Activated naive CD8-positive, alpha-beta T cell (primary cell): Measurements from ENCODE around the gene ERO1B.
A peak's percentile ranks its signal among the peaks of the same experiment; 100 is the strongest.

Experiments
- H3K27ac Mint-ChIP-seq: one replicate; pipeline ENCODE4 v1.8.0; 2021; ENCODE audit warnings: mixed read lengths
- H3K27me3 Mint-ChIP-seq: one replicate; pipeline ENCODE4 v1.8.0; 2021; ENCODE audit warnings: mixed read lengths
- H3K36me3 Mint-ChIP-seq: one replicate; pipeline ENCODE4 v1.8.0; 2021; ENCODE audit warnings: mixed read lengths
- H3K4me1 Mint-ChIP-seq: one replicate; pipeline ENCODE4 v1.8.0; 2021; ENCODE audit warnings: low read depth, mixed read lengths
- H3K4me3 Mint-ChIP-seq: one replicate; pipeline ENCODE4 v1.8.0; 2021; ENCODE audit warnings: mild to moderate bottlenecking, mixed read lengths
- H3K9me3 Mint-ChIP-seq: one replicate; pipeline ENCODE4 v1.8.0; 2021; ENCODE audit warnings: low read depth, mixed read lengths

Gene ERO1B

DNA sequence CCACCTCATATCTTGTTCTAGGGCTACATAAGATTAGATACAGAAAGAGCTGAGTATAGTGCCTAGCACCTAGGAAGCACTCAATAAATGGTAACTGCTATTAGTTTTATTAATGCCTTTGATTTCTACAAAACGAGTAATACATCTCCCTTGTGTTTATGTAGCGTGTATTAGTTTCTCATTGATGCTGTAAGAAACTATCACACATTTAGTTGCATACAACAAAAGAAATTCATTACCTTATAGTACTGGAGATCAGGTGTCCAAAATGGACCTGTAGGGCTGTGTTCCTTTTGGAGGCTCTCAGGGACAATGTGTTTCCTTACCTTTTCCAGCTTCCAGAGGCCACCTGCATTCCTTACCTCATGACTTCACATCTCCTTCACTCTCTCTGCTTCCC is 961 bp upstream of the ERO1B start:
- peak overlapping the region; percentile 92 for H3K4me3 Mint-ChIP-seq
- H3K9me3 Mint-ChIP-seq: no peaks in the 10 kb centered on the region
- peak overlapping the region; percentile 94 for H3K27ac Mint-ChIP-seq
- no peaks in the 10 kb centered on the region for H3K27me3 Mint-ChIP-seq
- no peaks in the 10 kb centered on the region for H3K36me3 Mint-ChIP-seq
- peaks cover 43% of the 10 kb centered on the region for H3K4me1 Mint-ChIP-seq

DNA sequence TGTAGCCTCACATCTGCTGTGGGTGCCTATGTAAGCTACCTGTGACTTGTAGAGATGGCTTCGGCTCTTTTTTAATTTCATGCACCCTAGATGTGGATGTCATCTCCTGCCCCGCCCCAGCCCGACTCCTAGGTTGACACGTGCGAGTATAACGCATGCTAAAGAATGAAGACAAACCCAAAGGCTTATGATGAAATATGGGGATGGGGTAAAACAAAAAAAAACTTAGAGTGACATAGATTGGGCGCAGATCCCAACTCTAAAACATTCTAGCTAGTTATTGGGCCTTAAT is 613 bp upstream of the ERO1B start:
- H3K4me1 Mint-ChIP-seq: peaks cover 47% of the 10 kb centered on the region

DNA sequence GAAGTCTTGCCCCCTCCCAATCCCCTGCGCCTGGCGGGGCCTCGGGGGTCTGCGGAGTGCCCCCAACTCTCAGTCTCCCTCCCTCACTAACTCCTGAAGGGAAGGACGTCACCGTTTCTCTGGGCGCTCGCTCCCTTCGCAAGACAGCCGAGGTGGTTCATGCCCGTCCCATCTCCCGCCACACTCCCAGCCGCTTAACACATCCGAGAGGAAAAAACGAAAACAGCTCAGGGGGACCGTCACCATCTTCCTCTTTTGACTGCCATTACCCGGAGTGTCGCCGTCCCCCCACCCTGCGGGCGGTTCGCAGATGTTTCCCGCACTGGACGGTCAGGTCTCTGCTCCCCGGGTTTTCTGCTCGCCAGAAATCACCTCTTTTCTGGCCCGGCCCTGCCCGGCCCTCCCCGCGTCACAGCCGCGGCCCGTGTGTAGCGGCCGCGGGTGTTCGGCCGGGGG is 532 bp downstream of the ERO1B start:
- peaks cover 7% of the 10 kb centered on the region for H3K36me3 Mint-ChIP-seq
- no peaks in the 10 kb centered on the region for H3K27me3 Mint-ChIP-seq
- H3K4me1 Mint-ChIP-seq: peaks cover 54% of the 10 kb centered on the region
- H3K4me3 Mint-ChIP-seq: peak overlapping the region; percentile 92
- H3K27ac Mint-ChIP-seq: peak overlapping the region; percentile 70
- peaks cover 3% of the 10 kb centered on the region for H3K9me3 Mint-ChIP-seq

More for the DNA sequence above, 613 bp upstream of the ERO1B start:
- Mint-ChIP-seq H3K4me3 (peak overlapping the region; percentile 92), H3K27me3 (no peaks in the 10 kb centered on the region), H3K27ac (peak overlapping the region; percentile 94), H3K9me3 (no peaks in the 10 kb centered on the region), H3K36me3 (peaks cover 2% of the 10 kb centered on the region)

DNA sequence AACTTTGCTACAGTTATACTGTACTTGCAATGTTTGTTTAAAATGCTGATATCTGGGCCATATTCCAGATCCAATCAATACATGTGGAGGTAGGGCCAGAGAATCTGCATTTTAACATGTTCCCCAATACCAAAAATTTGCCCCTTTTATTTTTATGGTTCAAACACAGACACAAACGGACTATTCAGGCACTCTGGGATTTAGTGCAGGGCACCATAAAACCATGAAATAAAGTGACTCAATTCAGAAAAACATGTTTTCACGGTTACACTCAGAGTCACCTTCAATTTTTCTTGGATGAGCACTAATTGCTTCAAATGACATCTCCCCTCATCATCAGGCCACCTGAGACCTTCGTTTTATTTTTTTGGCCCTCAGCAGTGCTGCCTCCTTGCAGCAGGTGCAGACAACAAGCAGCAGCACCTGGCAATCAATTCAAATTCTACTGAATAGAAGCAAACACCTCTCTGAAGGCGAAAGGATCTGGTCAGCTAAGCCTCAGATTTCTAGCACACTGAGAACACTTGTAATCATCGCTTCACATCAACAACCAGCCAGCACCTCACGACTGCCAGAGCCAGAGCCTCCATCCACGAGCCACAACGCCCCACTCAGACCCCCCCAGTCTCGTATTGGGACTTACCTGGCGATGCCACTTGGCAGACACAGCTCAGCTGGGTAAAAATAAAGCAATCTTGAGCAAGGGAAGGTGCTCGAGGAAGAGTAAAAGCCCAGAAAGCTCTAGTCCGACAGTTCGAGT is 1.1 kb downstream of the ERO1B start:
- peaks cover 13% of the 10 kb centered on the region for H3K36me3 Mint-ChIP-seq
- peak overlapping the region; percentile 70 for H3K27ac Mint-ChIP-seq
- no peaks in the 10 kb centered on the region for H3K27me3 Mint-ChIP-seq
- H3K4me1 Mint-ChIP-seq: peaks cover 60% of the 10 kb centered on the region
- peak overlapping the region; percentile 92 for H3K4me3 Mint-ChIP-seq
- H3K9me3 Mint-ChIP-seq: peaks cover 7% of the 10 kb centered on the region

DNA sequence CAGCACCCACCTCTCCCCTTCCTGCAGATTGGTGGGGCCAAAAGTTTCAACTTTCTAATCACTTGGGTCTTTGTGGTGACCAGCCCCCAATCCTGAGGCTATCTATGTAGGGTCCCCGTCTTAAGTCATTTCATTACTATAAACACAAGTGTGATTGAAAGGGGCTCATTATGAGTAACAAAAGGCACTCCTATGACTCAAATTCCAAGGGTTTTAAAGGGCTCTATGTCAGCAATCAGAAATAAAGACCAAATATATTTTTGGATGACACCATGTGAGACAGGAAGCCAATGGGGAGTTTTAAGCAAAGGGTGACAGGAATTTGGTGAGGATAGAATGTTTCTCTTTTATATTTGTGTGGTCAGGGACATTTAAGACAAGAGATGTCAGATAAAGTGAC is 6.2 kb downstream of the ERO1B start:
- Mint-ChIP-seq H3K9me3 (peaks cover 7% of the 10 kb centered on the region), H3K27ac (no peak overlapping the region), H3K36me3 (peaks cover 16% of the 10 kb centered on the region), H3K27me3 (no peaks in the 10 kb centered on the region), H3K4me1 (peaks cover 46% of the 10 kb centered on the region), H3K4me3 (no peak overlapping the region)

DNA sequence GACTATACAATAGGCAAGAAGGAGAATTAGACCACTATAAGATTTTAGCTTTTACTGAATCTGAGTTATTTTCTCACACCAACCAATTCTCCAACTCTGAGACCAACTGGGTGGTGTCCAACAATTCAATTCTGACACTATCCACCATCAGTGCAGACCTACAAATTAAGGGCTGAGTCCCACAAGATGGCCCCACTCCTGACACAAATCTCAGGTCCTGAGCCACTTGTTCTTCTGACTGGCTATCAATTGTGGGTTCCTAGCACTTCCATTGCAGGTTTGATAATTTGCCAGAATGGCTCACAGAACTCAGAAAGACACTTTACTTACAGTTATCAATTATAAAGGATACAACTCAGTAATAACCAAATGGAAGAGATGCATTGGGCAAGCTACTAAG is 6.7 kb downstream of the ERO1B start:
- Mint-ChIP-seq H3K27me3 (no peaks in the 10 kb centered on the region), H3K4me1 (peaks cover 45% of the 10 kb centered on the region), H3K9me3 (peaks cover 7% of the 10 kb centered on the region), H3K4me3 (no peak overlapping the region), H3K27ac (no peak overlapping the region), H3K36me3 (peaks cover 16% of the 10 kb centered on the region)

DNA sequence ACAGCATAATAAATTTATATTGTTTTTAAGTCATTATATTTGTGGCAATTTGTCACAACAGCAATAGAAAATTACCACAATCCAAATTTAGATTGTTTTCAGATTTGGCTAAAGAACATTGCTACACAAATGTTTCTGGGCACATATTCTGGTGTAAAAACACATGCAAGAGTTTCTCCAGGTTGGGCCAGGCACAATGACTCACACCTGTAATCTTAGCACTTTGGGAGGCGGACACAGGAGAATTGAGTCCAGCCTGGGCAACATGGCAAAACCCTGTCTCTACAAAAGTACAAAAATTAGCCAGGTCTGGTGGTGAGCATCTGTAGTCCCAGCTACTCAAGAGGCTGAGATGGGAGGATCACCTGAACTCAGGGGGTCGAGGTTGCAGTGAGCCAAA is 8.4 kb downstream of the ERO1B start:
- H3K36me3 Mint-ChIP-seq: peaks cover 17% of the 10 kb centered on the region
- peaks cover 7% of the 10 kb centered on the region for H3K9me3 Mint-ChIP-seq
- no peaks in the 10 kb centered on the region for H3K27me3 Mint-ChIP-seq
- H3K4me3 Mint-ChIP-seq: no peak overlapping the region
- peaks cover 40% of the 10 kb centered on the region for H3K4me1 Mint-ChIP-seq
- H3K27ac Mint-ChIP-seq: no peak overlapping the region

DNA sequence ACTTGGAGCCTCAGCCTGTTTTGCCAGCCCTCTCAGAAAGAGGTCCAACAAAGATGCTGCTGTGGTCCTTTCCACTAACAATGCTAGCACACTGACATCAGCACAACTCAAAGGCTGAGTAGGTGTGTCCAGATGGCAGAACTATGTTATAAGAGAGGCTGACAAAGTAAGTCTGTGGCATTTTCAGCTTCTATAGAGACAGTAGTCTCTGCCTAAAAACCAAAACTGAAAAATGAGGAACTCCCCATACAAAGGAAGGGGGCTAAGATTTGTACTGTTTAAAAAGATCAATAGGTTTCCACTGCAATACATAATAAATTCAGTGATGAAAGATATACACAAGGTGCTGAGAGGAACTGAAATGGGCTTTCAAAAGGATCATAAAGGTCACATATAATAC is 12.3 kb downstream of the ERO1B start:
- no peaks in the 10 kb centered on the region for H3K27me3 Mint-ChIP-seq
- no peak overlapping the region for H3K4me3 Mint-ChIP-seq
- no peaks in the 10 kb centered on the region for H3K9me3 Mint-ChIP-seq
- peaks cover 19% of the 10 kb centered on the region for H3K36me3 Mint-ChIP-seq
- no peak overlapping the region for H3K27ac Mint-ChIP-seq
- peaks cover 20% of the 10 kb centered on the region for H3K4me1 Mint-ChIP-seq

DNA sequence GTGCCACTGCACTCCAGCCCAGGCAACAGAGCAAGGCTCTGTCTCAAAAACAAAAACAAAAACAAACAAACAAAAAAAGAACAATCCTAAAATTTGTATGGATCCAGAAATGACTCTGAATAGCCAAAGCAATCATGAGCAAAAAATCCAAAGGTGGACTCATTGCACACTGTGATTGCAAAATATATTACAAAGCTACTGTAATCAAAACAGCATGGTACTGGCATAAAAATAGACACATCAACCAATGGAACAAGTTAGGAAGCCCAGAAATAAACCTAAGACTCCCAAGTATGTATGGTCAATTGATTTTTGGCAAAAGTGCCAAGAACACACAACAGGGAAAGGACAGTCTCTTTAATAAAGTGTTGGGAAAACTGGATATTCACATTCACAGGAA is 19.9 kb downstream of the ERO1B start:
- H3K9me3 Mint-ChIP-seq: peaks cover 35% of the 10 kb centered on the region
- H3K4me3 Mint-ChIP-seq: no peak overlapping the region
- H3K27me3 Mint-ChIP-seq: no peaks in the 10 kb centered on the region
- H3K27ac Mint-ChIP-seq: no peak overlapping the region
- peaks cover 32% of the 10 kb centered on the region for H3K4me1 Mint-ChIP-seq
- H3K36me3 Mint-ChIP-seq: peaks cover 44% of the 10 kb centered on the region

DNA sequence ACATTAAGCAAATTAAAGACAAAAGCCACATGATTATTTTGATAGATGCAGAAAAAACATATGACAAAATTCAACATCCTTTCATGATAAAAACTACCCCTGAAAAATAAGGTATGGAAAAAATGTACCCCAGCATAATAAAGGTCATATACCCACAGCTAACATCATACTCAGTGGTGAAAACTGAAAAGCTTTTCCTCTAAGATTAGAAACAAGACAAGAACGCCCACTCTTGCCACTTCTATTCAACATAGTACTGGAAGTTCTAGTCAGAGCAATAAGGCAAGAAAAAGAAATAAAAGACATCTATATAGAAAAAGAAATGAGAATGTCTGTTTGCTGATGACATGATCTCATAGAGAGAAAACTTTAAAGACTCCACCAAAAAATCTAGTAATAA is 20.7 kb downstream of the ERO1B start:
- peak overlapping the region; percentile 18 for H3K27ac Mint-ChIP-seq
- peak overlapping the region; percentile 35 for H3K4me3 Mint-ChIP-seq
- H3K36me3 Mint-ChIP-seq: peaks cover 44% of the 10 kb centered on the region
- H3K9me3 Mint-ChIP-seq: peaks cover 35% of the 10 kb centered on the region
- H3K27me3 Mint-ChIP-seq: no peaks in the 10 kb centered on the region
- H3K4me1 Mint-ChIP-seq: peaks cover 32% of the 10 kb centered on the region

DNA sequence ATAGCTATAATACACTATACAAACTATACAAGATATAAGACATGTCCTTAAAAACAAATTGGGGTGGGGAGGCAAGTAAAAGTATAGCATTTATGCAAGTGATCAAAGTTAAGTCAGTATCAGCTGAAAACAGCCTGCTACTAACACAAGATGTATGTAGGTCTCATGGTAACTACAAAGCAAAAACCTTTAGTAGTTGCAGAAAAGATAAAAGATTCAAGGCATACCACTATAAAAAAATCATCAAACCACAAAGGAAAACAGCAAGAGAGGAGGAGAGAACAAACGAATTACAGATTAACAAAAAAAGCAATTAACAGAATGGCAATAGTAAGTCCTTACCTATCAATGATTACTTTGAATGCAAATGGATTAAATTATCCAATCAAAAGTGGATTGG is 22.7 kb downstream of the ERO1B start:
- peak overlapping the region; percentile 42 for H3K27ac Mint-ChIP-seq
- H3K27me3 Mint-ChIP-seq: no peaks in the 10 kb centered on the region
- peaks cover 45% of the 10 kb centered on the region for H3K36me3 Mint-ChIP-seq
- H3K4me1 Mint-ChIP-seq: peaks cover 34% of the 10 kb centered on the region
- peaks cover 35% of the 10 kb centered on the region for H3K9me3 Mint-ChIP-seq
- no peak overlapping the region for H3K4me3 Mint-ChIP-seq

DNA sequence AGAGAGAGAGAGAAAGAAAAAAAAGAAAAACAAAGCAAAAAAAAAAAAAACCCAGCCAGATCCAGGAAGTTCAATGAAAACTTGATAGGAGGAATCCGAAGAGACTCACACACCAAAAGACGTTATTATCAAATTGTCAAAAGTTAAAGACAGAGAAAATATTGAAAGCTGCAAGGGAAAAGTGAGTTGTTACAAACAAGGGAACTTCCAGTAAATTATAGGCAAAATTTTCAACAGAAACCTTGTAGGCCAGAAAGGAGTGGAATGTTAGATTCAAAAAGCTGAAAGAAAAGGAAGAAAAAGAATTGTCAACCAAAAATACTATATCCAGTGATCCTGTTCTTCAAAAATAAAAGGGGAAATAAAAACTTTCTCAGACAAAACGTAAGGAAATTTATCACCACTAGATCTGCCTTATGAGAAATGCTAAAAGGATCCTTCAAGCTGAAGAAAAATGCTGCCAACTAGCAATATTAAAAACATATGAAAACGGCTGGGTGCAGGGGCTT is 23.6 kb downstream of the ERO1B start:
- H3K36me3 Mint-ChIP-seq: peaks cover 45% of the 10 kb centered on the region
- no peak overlapping the region for H3K27ac Mint-ChIP-seq
- no peak overlapping the region for H3K4me3 Mint-ChIP-seq
- peaks cover 34% of the 10 kb centered on the region for H3K4me1 Mint-ChIP-seq
- H3K9me3 Mint-ChIP-seq: peaks cover 35% of the 10 kb centered on the region
- no peaks in the 10 kb centered on the region for H3K27me3 Mint-ChIP-seq

DNA sequence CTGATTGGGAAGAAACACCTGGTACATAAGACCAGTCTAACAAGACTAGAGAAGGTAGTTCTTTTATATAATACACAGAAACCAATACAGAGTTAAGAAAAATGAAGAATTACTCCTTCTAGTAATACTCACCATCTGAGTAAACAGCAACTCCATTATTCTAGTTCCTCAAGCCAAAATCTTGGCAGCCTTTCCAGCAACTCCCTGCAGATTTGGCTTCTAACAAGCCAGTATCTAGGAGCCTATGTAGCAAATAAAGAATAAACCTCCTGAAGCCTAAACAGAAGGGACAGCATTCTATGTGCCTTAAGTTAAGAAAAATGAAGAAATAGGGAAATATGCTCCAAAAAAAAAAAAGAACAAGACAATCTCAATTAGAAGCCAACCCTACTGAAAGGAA is 24.5 kb downstream of the ERO1B start:
- peaks cover 34% of the 10 kb centered on the region for H3K4me1 Mint-ChIP-seq
- H3K4me3 Mint-ChIP-seq: no peak overlapping the region
- peaks cover 40% of the 10 kb centered on the region for H3K36me3 Mint-ChIP-seq
- peaks cover 35% of the 10 kb centered on the region for H3K9me3 Mint-ChIP-seq
- H3K27me3 Mint-ChIP-seq: no peaks in the 10 kb centered on the region
- H3K27ac Mint-ChIP-seq: no peak overlapping the region

DNA sequence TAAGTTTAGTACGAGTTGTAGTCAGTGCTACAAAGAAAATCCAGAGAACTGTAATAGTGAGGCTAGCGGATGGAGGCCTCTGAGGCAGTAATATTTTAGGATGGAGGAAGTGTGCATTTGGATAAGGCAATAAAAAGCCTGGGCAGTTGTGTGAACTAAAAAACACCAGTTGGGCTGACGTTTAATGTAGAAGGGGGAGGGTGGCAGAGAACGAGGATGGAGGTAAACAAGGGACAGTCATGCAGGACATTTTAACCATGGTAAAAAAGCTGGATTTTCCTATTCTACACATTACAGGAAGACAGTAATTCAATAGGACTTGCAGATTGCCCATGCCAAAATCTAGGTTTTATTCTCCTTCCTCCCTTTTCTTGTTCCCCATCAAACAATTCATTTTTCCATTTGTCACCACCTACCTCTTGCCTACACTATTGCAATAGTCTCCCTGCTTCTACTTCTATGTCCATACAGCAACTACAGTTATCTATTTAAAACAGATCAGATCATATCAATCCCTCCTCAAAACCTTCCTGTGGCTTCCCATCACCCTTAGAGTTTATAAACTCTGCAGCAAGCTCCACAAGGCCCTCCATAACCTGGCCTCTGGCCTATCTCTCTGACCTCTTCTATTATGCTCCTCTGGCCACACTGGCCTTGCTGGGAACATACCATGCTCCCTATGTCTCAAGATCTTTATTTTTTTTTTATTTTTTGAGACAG is 27.7 kb downstream of the ERO1B start:
- Mint-ChIP-seq H3K9me3 (peaks cover 12% of the 10 kb centered on the region), H3K27me3 (no peaks in the 10 kb centered on the region), H3K27ac (no peak overlapping the region), H3K36me3 (peaks cover 25% of the 10 kb centered on the region), H3K4me3 (no peak overlapping the region), H3K4me1 (peaks cover 13% of the 10 kb centered on the region)

DNA sequence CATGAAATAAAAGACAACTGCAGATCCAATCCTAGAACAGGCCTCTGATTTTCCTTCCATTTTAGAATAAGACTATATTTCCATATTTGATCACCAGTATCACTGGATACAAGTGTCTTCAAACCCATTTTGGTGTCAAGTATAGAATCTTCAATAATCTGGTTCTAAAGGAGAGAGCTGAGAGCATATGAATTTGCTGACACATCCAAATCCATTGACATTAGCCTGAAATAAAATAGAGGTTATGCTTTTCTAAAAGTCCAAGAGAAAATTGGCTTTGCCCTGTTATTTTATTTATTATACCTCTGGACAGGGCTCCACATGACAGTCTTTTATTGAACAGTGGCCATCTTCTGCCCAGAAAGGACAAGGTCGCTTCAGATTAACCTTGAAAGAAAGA is 28.6 kb downstream of the ERO1B start:
- Mint-ChIP-seq H3K4me1 (peaks cover 8% of the 10 kb centered on the region), H3K27me3 (no peaks in the 10 kb centered on the region), H3K4me3 (no peak overlapping the region), H3K27ac (no peak overlapping the region), H3K36me3 (peaks cover 22% of the 10 kb centered on the region), H3K9me3 (peaks cover 9% of the 10 kb centered on the region)
